Transverse colon (tissue), 4 donors: Measurements from ENCODE around the gene SERTAD3. TPM values are rescaled to one million over a fixed set of nuclear protein-coding genes. Genes with fewer than 3 reads are reported as not detected.
A peak's percentile ranks its signal among the peaks of the same experiment; 100 is the strongest.
"Not testable (repeated sequence)": the region's sequence is repeated elsewhere in the genome, so short reads cannot be mapped to it uniquely, and the experiment has no call there.

Experiments used
- DNase-seq: peaks from one replicate; pipeline ENCODE4 v3.0.0-alpha.2; 2019
- H3K27ac ChIP-seq, 4 donors: fragments of 200-600 bp; sonication (generic); 2 replicates each; pipeline ENCODE4 v1.5.1; 2016 to 2018; ENCODE audit warnings: inconsistent platforms in 4 of 4
- H3K27me3 ChIP-seq: fragments of 200-600 bp; sonication (generic); 2 replicates; pipeline ENCODE4 v1.5.1; 2017; ENCODE audit warnings: inconsistent platforms
- H3K36me3 ChIP-seq, 4 donors: fragments of 200-600 bp; sonication (generic); 2 replicates each; pipeline ENCODE4 v1.5.1; 2017 to 2019; ENCODE audit warnings: inconsistent platforms in 4 of 4
- H3K4me1 ChIP-seq, 4 donors: fragments of 200-600 bp; sonication (generic); 2 replicates each; pipeline ENCODE4 v1.5.1; 2017 to 2020; ENCODE audit warnings: inconsistent platforms in 4 of 4
- H3K4me3 ChIP-seq, 4 donors: fragments of 200-600 bp; sonication (generic); 1 replicate in 1 of 4; 2 replicates in 3 of 4; pipeline versions ENCODE4 v1.5.1 to v1.6.1; 2017 to 2019; ENCODE audit warnings: inconsistent platforms in 4 of 4
- H3K9me3 ChIP-seq, 2 donors: fragments of 200-600 bp; sonication (generic); 2 replicates each; pipeline ENCODE4 v1.5.1; 2017 to 2019; ENCODE audit warnings: inconsistent platforms in 2 of 2
- EP300 ChIP-seq: sonication (generic); formaldehyde crosslinking; IDR thresholded peaks from one replicate; pipeline ENCODE4 v1.6.1; 2017; ENCODE audit warnings: antibody characterized with exemption, low read depth
- POLR2A ChIP-seq: fragments of 450-650 bp; IDR thresholded peaks from one replicate; pipeline ENCODE4 v1.6.1; 2016; ENCODE audit warnings: antibody characterized with exemption, mild to moderate bottlenecking, moderate library complexity
- POLR2AphosphoS5 ChIP-seq, 3 donors: sonication (generic); formaldehyde crosslinking; IDR thresholded peaks; one replicate each; pipeline ENCODE4 v1.6.1; 2016; ENCODE audit warnings: antibody characterized with exemption in 3 of 3
- WGBS, 2 donors: methylation state at CpG; one replicate each; pipeline ENCODE4 v1.1.5; 2018; ENCODE audit warnings: low coverage in 1 of 2; 5-methylcytosine and 5-hydroxymethylcytosine counted together
- in situ Hi-C, 4 donors: fragments of 200-750 bp; cut with MboI; loops; one replicate each; pipeline versions ENCODE4 v1.15.0 to v1.15.1; 2017; ENCODE audit warnings: low sequenced_read_pairs in 3 of 4, low pct_ligation_motif_present in 1 of 4, low pct_unique_long_range_greater_than_20kb in 1 of 4
- intact Hi-C: fragments of 100-400 bp; cut with DNase I; formaldehyde crosslinking; loops from one replicate; pipeline ENCODE4 v1.15.1; 2023; ENCODE audit warnings: low total_unique reads
- total RNA-seq, 4 donors: library from RNA; depleted of rRNA; stranded (reverse); fragments of >200 nt; gene quantifications; one replicate each; pipeline ENCODE4 v1.1.0, GENCODE V29; 2016
- TF ChIP-seq, protein P1 (sequence below), 5 experiments: fragments of 200-600 bp in 3 of 5; fragments of 450-650 bp in 2 of 5; sonication (generic) in 3 of 5; IDR thresholded peaks; 1 replicate in 2 of 5; 2 replicates in 3 of 5; pipeline ENCODE4 v1.5.1; 2016 to 2017; ENCODE audit warnings: antibody characterized with exemption in 5 of 5, inconsistent platforms in 3 of 5, mild to moderate bottlenecking in 2 of 5, moderate library complexity in 1 of 5

SERTAD3 gene
- total RNA-seq, 4 donors from 2014 or later, result 14.1 to 31.0 (median 22.2) TPM

DNA sequence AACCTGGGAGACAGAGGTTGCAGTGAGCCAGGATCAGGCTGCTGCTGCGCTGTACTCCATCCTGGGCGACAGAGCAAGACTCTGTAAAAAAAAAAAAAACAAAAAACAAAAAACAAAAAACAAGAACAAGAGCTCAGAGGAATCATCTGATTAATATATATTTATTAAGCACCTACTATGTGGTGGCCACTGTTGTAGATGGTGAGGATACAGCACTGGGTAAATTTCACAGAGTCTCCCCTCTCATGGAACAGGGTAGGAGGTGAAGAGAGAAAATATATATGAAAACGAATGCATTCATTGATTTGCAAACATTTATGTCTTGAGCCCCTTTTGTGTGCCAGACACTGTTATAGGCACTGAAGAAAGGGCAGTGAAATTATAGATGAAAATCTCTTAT lies 12.4 kb downstream of the SERTAD3 start:
- no peak for DNase-seq
- WGBS, 2 donors, result 86 to 88% methylated on average over 1 to 3 of the region's 3 CpGs
- in situ Hi-C loops, result no loop called here

DNA sequence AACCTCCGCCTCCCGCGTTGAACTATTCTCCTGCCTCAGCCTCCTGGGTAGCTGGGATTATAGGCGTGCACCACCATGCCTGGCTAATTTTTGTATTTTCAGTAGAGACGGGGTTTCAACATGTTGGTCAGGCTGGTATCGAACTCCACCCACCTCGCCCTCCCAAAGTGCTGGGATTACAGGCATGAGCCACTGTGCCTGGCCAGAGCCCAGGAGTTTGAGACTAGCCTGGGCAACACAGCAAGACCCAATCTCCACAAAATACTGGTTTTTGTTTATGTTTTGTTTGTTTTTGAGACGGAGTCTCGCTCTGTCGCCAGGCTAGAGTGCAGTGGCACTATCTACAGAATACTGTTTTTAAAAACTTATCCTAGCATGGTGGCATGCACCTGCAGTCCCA lies 13.9 kb downstream of the SERTAD3 start:
- H3K27me3 ChIP-seq, H3K9me3 ChIP-seq, in situ Hi-C loops, H3K36me3 ChIP-seq, H3K27ac ChIP-seq, DNase-seq, H3K4me3 ChIP-seq, intact Hi-C loops: not testable (repeated sequence)
- peaks cover 12 to 42% (median 29%) of the 10 kb centered on the region in 4 donors for H3K4me1 ChIP-seq
- WGBS, 2 donors, result 93 to 100% methylated on average over 10 of the region's 10 CpGs

More for the DNA sequence above, 12.4 kb downstream of the SERTAD3 start:
- H3K4me1 ChIP-seq, result peaks cover 12 to 38% (median 26%) of the 10 kb centered on the region in 4 donors
- no peak overlapping the region for H3K4me3 ChIP-seq
- no peaks in the 10 kb centered on the region for H3K27me3 ChIP-seq
- intact Hi-C loops, result no loop called here
- H3K9me3 ChIP-seq, result no peaks in the 10 kb centered on the region
- peak overlapping the region in 3 of 4 donors; percentile 96 to 97 (median 96) for H3K27ac ChIP-seq
- H3K36me3 ChIP-seq, result no peaks in the 10 kb centered on the region
- TF ChIP-seq POLR2A, result no peak
- TF ChIP-seq EP300, result no peak
- no peak for TF ChIP-seq POLR2AphosphoS5 (IDR thresholded peaks at IDR 0.05)

DNA sequence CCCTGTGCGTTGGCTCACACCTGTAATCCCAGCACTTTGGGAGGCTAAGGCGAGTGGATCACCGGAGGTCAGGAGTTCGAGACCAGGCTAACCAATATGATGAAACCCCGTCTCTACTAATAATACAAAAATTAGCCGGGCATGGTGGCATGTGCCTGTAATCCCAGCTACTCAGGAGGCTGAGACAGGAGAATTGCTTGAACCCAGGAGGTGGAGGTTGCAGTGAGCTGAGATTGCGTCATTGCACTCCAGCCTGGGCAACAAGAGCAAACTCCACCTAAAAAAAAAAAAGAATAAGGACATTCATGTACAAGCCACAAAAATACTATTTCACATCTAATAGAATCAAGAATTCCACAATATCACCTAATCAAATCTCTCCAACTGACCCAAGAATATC lies 15.9 kb downstream of the SERTAD3 start:
- intact Hi-C loops, H3K27me3 ChIP-seq, DNase-seq, H3K9me3 ChIP-seq, H3K36me3 ChIP-seq, H3K4me3 ChIP-seq, H3K27ac ChIP-seq: not testable (repeated sequence)
- WGBS, 2 donors, result 90 to 96% methylated on average over 3 to 7 of the region's 7 CpGs
- peaks cover 16 to 42% (median 32%) of the 10 kb centered on the region in 4 donors for H3K4me1 ChIP-seq
- in situ Hi-C loops, result loop anchor here in 1 of 4 donors (10.0 kb wide), 1 partner anchor 143 kb away; the partner anchor contains the start of gene AKT2

- Histone ChIP-seq H3K4me1 (peaks cover 23 to 46% (median 37%) of the 10 kb centered on the region in 4 donors), H3K27me3 (no peaks in the 10 kb centered on the region), H3K27ac (peak within 1 kb of the TSS; percentile 97 to 100 (median 99)), H3K4me3 (peak within 1 kb of the TSS; percentile 66 to 99 (median 85)), H3K9me3 (no peaks in the 10 kb centered on the region), H3K36me3 (peaks cover 0 to 10% (median 0%) of the 10 kb centered on the region in 4 donors)
- WGBS, 2 donors, result 1% methylated on average over 69 of the region's 75 CpGs; no CpG with 5 or more reads in 1 of the 2 donors
- in situ Hi-C loops (loop anchor here in 1 of 4 donors (10.0 kb wide), 1 partner anchor 141 kb away; the partner anchor contains the start of gene AKT2), intact Hi-C loops (loop anchor here (1.0 kb wide), 1 partner anchor 18 kb away; no protein-coding TSS in a partner anchor)
- peak; percentile 100 for DNase-seq
- peak; percentile 99 for TF ChIP-seq POLR2A
- TF ChIP-seq, protein P1, sequence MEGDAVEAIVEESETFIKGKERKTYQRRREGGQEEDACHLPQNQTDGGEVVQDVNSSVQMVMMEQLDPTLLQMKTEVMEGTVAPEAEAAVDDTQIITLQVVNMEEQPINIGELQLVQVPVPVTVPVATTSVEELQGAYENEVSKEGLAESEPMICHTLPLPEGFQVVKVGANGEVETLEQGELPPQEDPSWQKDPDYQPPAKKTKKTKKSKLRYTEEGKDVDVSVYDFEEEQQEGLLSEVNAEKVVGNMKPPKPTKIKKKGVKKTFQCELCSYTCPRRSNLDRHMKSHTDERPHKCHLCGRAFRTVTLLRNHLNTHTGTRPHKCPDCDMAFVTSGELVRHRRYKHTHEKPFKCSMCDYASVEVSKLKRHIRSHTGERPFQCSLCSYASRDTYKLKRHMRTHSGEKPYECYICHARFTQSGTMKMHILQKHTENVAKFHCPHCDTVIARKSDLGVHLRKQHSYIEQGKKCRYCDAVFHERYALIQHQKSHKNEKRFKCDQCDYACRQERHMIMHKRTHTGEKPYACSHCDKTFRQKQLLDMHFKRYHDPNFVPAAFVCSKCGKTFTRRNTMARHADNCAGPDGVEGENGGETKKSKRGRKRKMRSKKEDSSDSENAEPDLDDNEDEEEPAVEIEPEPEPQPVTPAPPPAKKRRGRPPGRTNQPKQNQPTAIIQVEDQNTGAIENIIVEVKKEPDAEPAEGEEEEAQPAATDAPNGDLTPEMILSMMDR (IDR thresholded peaks at IDR 0.05), result peak; percentile 79 to 96 (median 84)
- TF ChIP-seq POLR2AphosphoS5 (IDR thresholded peaks at IDR 0.05), result peak; percentile 99 to 100 (median 99)
- peak; percentile 3 for TF ChIP-seq EP300
Observed at GRCh38 chr19:40425450-40426287, 18.5 kb downstream of the SERTAD3 start, which contains the start of gene SERTAD1. TSS of gene SERTAD1 (minus strand) at chr19:40425992. CDS start at chr19:40423546, 2,446 bp downstream.

GRCh38 chr19:40424637-40425449 lies 19.3 kb downstream of the SERTAD3 start:
- peaks cover 23 to 51% (median 37%) of the 10 kb centered on the region in 4 donors for H3K4me1 ChIP-seq
- peak overlapping the region; percentile 97 to 100 (median 99) for H3K27ac ChIP-seq
- no peak for DNase-seq
- 1 to 2% methylated on average over 11 to 20 of the region's 28 CpGs for WGBS, 2 donors
- H3K27me3 ChIP-seq, result no peaks in the 10 kb centered on the region
- H3K9me3 ChIP-seq, result no peaks in the 10 kb centered on the region
- H3K36me3 ChIP-seq, result peaks cover 0 to 10% (median 0%) of the 10 kb centered on the region in 4 donors
- TF ChIP-seq, protein P1 (IDR thresholded peaks at IDR 0.05), result no peak
- TF ChIP-seq POLR2AphosphoS5 (IDR thresholded peaks at IDR 0.05) (no peak), EP300 (no peak), POLR2A (no peak)
- intact Hi-C loops (loop anchor here (1.0 kb wide), 1 partner anchor 18 kb away; no protein-coding TSS in a partner anchor), in situ Hi-C loops (loop anchor here in 2 of 4 donors (10.0 to 25.0 kb wide), 2 partner anchors 138 to 140 kb away; partner anchors contain the start of gene AKT2 (in 2 of the 2))
- peak overlapping the region; percentile 66 to 99 (median 85) for H3K4me3 ChIP-seq
